Brain microvascular endothelial cell (primary cell): ENCODE data around the gene IQSEC1.

Source experiments
- DNase-seq: peaks from one replicate; pipeline ENCODE4 v3.0.0-alpha.2; 2020
- H3K27ac ChIP-seq: fragments of 250-450 bp; sonication (Bioruptor Pico); 2 replicates; pipeline ENCODE4 v1.5.1; 2020; ENCODE audit warnings: mild to moderate bottlenecking, moderate library complexity
- H3K27me3 ChIP-seq: fragments of 250-450 bp; sonication (Bioruptor Pico); replicated peaks from 2 replicates; pipeline ENCODE4 v1.5.1; 2020; ENCODE audit warnings: mild to moderate bottlenecking
- H3K36me3 ChIP-seq: fragments of 250-450 bp; sonication (Bioruptor Pico); replicated peaks from 2 replicates; pipeline ENCODE4 v1.5.1; 2020; ENCODE audit warnings: mild to moderate bottlenecking
- H3K4me3 ChIP-seq: 2 replicates; pipeline ENCODE4 v1.5.1; 2011; ENCODE audit warnings: low read depth, mild to moderate bottlenecking, control low read depth, low read length, moderate library complexity
- CTCF ChIP-seq: IDR thresholded peaks from 2 replicates; pipeline ENCODE4 v1.5.1; 2011; ENCODE audit warnings: low read depth, mild to moderate bottlenecking, moderate library complexity, low read length, control low read depth, inconsistent platforms; ENCODE audit errors: missing control alignments
- in situ Hi-C: cut with HindIII; loops from 2 replicates; pipeline ENCODE4 v1.10.0; 2017; ENCODE audit warnings: low sequenced_read_pairs, low pct_ligation_motif_present

IQSEC1 gene

GRCh38 chr3:12886736-12887135, 186.5 kb downstream of the IQSEC1 start:
- peaks cover 10% of the 10 kb centered on the region for H3K27me3 ChIP-seq
- no peak overlapping the region for H3K27ac ChIP-seq
- no peak overlapping the region for H3K4me3 ChIP-seq
- no peaks in the 10 kb centered on the region for H3K36me3 ChIP-seq
- in situ Hi-C loops = no loop called here
- no peak for TF ChIP-seq CTCF
- no peak for DNase-seq

DNA sequence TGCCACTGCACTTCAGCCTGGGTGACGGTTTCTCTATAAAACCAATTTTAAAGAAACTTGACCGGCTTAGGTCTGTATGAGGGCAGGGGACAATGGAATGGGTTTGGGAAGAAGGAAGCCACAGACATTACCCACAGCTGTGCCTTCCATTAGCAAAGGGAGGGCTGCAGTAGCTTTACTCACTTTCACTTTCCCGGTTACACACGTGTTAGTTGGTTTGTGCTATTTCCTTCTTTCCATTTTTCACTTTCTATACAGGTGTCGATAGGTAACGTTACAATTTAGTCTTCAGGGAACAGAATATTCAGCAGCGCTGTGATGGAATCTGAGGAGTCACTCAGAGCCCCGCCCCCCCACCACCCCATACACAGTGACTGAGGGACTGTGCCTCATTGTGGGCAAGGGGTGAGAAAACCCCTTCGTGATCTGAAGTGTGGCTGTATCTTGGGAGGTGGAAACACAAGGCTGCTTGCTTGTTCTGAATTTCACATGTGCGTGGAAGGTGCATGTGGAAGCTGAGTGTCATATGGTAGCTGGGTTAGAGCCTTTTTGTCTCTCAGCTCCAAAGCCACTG, 187.0 kb downstream of the IQSEC1 start:
- TF ChIP-seq CTCF = no peak
- H3K4me3 ChIP-seq = no peak overlapping the region
- H3K27ac ChIP-seq = no peak overlapping the region
- DNase-seq = no peak
- no peaks in the 10 kb centered on the region for H3K36me3 ChIP-seq
- peaks cover 10% of the 10 kb centered on the region for H3K27me3 ChIP-seq
- in situ Hi-C loops = no loop called here

GRCh38 chr3:12885583-12885930, 187.7 kb downstream of the IQSEC1 start:
- in situ Hi-C loops = no loop called here
- no peak for TF ChIP-seq CTCF

GRCh38 chr3:12884790-12885582, 188.2 kb downstream of the IQSEC1 start:
- no peaks in the 10 kb centered on the region for H3K36me3 ChIP-seq
- H3K27ac ChIP-seq = no peak overlapping the region
- no peak for TF ChIP-seq CTCF
- no peak for DNase-seq
- in situ Hi-C loops = no loop called here
- peaks cover 7% of the 10 kb centered on the region for H3K27me3 ChIP-seq
- no peak overlapping the region for H3K4me3 ChIP-seq

More at GRCh38 chr3:12885583-12885930, 187.7 kb downstream of the IQSEC1 start:
- peaks cover 10% of the 10 kb centered on the region for H3K27me3 ChIP-seq
- H3K36me3 ChIP-seq = no peaks in the 10 kb centered on the region
- H3K4me3 ChIP-seq = no peak overlapping the region
- no peak for DNase-seq
- H3K27ac ChIP-seq = no peak overlapping the region

- Histone ChIP-seq H3K36me3 (no peaks in the 10 kb centered on the region), H3K27me3 (peaks cover 7% of the 10 kb centered on the region), H3K27ac (no peak overlapping the region), H3K4me3 (no peak overlapping the region)
- no peak for TF ChIP-seq CTCF
- no peak for DNase-seq
- in situ Hi-C loops = no loop called here
Measured at GRCh38 chr3:12884186-12884680, 189.0 kb downstream of the IQSEC1 start.
